ENCODE measurements around the gene TMEM53. TPM values are rescaled to one million over a fixed set of nuclear protein-coding genes. Genes with fewer than 3 reads are reported as not detected.
"Not testable (repeated sequence)": the region's sequence is repeated elsewhere in the genome, so short reads cannot be mapped to it uniquely, and the experiment has no call there.

Gene TMEM53
- polyA plus RNA-seq, 4 donors: 12.4 to 15.3 (median 13.6) TPM

DNA sequence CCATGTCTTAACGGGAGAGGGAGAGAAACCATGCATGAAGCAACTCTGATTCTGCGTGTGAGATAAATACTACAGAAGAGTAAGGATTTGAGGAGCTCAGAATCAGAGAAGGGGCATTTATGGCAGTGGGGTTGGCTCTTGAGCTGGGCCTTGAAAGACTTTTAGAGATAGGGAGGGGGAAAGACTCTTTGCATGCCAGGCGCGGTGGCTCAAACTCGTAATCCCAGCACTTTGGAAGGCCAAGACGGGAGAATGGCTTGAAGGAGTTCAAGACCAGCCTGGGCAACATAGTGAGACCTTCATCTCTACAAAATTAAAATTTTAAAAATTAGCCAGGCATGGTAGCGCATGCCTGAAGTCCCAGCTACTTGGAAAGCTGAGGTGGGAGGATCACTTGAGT is 905 bp upstream of the TMEM53 start:
- no peak for DNase-seq (ENCODE audit: low read depth in 4 of 4, low spot score in 2 of 4)

- no peak for DNase-seq (ENCODE audit: low read depth in 4 of 4, low spot score in 2 of 4)
Measured at GRCh38 chr1:44673675-44674112, 587 bp downstream of the TMEM53 start.

GRCh38 chr1:44672961-44673674 is 1.2 kb downstream of the TMEM53 start:
- no peak for DNase-seq (ENCODE audit: low read depth in 4 of 4, low spot score in 2 of 4)

- DNase-seq (ENCODE audit: low read depth in 4 of 4, low spot score in 2 of 4): no peak
Measured at GRCh38 chr1:44672254-44672955, 1.9 kb downstream of the TMEM53 start.

- no peak for DNase-seq (ENCODE audit: low read depth in 4 of 4, low spot score in 2 of 4)
Measured at GRCh38 chr1:44670751-44671640, 3.3 kb downstream of the TMEM53 start.

GRCh38 chr1:44666719-44667118 is 7.6 kb downstream of the TMEM53 start:
- not testable (repeated sequence) for DNase-seq (ENCODE audit: low read depth in 4 of 4, low spot score in 2 of 4)

DNA sequence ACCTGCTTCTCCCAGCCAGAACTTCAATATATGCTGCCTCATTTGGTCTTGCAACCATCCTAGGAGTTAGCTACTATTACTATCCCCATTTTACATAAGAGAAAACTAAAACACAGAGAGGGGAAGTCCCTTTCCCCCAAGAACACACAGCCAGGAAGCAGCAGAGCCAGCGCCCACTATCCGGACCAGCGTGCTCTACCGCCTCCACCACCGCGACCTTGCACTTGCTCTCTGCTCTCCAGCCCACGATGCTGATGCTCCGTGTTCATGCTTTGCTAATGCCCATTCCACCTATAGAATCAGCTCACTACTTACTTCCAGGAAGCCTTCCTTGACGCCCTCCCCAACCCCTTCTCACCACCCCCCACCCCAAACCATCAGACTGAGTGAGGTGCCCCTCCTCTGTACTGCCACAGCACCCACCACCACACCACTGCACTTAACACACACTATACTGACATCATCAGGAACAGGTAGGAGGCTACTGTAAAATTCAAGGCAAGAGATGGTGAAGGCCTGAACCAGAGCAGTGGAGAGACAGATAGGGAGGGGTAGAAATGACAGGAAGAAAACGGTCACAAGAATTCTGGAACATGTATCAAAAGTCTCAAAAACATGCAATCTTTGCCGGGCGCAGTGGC is 9.4 kb downstream of the TMEM53 start:
- DNase-seq (ENCODE audit: low read depth in 4 of 4, low spot score in 2 of 4): no peak

GRCh38 chr1:44663417-44663816 is 10.9 kb downstream of the TMEM53 start:
- no peak for DNase-seq (ENCODE audit: low read depth in 4 of 4, low spot score in 2 of 4)

- DNase-seq (ENCODE audit: low read depth in 4 of 4, low spot score in 2 of 4): no peak
Measured at GRCh38 chr1:44662683-44663030, 11.6 kb downstream of the TMEM53 start.

GRCh38 chr1:44661781-44662682 is 12.2 kb downstream of the TMEM53 start:
- DNase-seq (ENCODE audit: low read depth in 4 of 4, low spot score in 2 of 4): peak in 2 of 4 donors; percentile 34 to 35

DNA sequence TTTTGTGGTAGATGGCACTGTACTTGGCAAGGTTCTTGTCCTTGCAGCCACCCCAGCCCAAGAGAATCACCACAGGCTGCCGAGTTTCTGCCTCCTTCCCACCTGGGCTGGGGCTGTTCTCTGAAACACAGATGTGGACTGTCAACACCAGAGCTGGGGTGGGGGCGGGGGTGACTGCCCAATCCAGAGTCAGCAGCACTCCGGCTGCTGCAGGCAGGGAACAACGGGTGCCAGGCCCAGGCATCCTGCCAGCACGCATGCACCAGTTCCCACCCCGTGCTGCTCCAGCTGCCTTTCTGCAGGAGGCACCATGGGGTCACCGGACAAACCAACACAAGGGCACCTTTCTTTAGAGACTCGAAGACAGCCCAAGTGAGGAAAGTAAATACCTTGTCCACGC is 14.1 kb downstream of the TMEM53 start:
- no peak for DNase-seq (ENCODE audit: low read depth in 4 of 4, low spot score in 2 of 4)

DNA sequence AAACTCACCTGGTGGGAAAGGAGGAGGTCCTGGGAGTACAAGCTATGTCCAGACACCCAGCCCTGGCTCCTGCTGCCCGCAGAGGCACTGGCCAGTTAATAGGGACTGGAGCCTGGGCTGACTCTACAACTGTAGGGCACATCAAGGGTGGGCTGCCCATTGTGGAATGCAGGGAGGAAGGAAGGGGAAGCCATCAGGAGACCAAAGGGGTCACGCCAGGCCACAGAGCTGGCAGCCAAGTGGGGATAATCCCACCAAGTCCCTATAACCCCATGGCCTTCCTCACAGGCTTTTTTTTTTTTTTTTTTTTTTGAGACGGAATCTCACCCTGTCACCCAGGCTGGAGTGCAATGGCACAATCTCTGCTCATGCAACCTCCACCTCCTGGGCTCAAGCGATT is 14.7 kb downstream of the TMEM53 start:
- no peak for DNase-seq (ENCODE audit: low read depth in 4 of 4, low spot score in 2 of 4)

GRCh38 chr1:44655609-44656008 is 18.7 kb downstream of the TMEM53 start:
- no peak for DNase-seq (ENCODE audit: low read depth in 4 of 4, low spot score in 2 of 4)

- DNase-seq (ENCODE audit: low read depth in 4 of 4, low spot score in 2 of 4): no peak
Measured at GRCh38 chr1:44654621-44655187, 19.6 kb downstream of the TMEM53 start.

- DNase-seq (ENCODE audit: low read depth in 4 of 4, low spot score in 2 of 4): no peak
Measured at GRCh38 chr1:44653107-44653964, 20.9 kb downstream of the TMEM53 start.

DNA sequence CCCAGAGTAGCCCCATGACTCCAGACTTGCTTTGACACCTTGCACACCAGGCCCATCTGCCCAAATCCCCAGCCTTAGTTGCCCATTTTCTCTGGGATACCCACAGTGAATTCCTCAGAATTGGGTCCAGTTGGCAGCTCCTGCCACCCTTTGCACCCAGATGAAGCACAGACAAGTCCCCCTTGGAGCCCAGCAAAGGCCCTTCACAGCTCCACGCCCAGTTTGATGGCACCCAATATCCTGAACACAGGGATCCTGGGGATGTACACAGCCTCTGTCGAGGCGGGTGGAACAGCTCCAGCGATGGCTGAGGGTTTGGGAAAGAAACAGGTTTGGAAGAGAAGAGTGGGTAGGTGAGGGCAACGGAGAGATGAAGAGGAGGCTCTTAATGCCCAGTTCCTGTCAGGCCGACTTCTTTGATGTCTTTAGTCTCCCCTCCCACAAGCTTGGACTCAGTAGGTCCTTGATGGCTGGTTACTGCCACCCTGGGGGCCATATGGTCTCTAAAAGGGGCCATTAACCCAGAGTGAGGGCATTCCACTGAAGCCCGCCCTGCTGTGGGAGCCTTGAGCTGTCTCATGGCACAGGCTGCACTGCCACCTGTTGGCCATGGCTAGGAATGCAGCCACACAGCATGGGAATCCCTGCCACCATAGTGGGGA is 21.7 kb downstream of the TMEM53 start:
- DNase-seq (ENCODE audit: low read depth in 4 of 4, low spot score in 2 of 4): peak in 1 of 4 donors; percentile 41

DNA sequence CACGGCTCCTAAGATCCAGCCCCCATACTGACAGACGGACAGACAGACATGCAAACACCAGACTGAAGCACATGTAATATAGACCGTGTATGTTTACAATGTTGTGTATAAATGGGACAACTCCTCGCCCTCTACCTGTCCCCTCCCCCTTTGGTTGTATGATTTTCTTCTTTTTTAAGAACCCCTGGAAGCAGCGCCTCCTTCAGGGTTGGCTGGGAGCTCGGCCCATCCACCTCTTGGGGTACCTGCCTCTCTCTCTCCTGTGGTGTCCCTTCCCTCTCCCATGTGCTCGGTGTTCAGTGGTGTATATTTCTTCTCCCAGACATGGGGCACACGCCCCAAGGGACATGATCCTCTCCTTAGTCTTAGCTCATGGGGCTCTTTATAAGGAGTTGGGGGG is 23.2 kb downstream of the TMEM53 start:
- DNase-seq (ENCODE audit: low read depth in 4 of 4, low spot score in 2 of 4): no peak

Data from left renal cortex interstitium (tissue), 4 donors.